HEK293 (cell line): ENCODE data around the gene MACC1.

Experiments used
- CTCF ChIP-seq: fragments of 450-650 bp; formaldehyde crosslinking; IDR thresholded peaks from 2 replicates; pipeline ENCODE4 v1.5.1; 2016; ENCODE audit warnings: missing biosample characterization, missing genetic modification characterization
- KLF16 ChIP-seq: fragments of 450-650 bp; formaldehyde crosslinking; IDR thresholded peaks from 2 replicates; pipeline ENCODE4 v1.5.1; 2017; ENCODE audit warnings: missing biosample characterization, missing genetic modification characterization
- PBX3 ChIP-seq: sonication (generic); formaldehyde crosslinking; IDR thresholded peaks from 2 replicates; pipeline ENCODE4 v1.8.1; 2022; ENCODE audit warnings: mild to moderate bottlenecking, moderate library complexity, missing genetic modification reagents
- REST ChIP-seq: fragments of 450-650 bp; formaldehyde crosslinking; IDR thresholded peaks from 2 replicates; pipeline ENCODE4 v1.5.1; 2016; ENCODE audit warnings: missing biosample characterization, missing genetic modification characterization
- SALL2 ChIP-seq: fragments of 450-650 bp; formaldehyde crosslinking; IDR thresholded peaks from 2 replicates; pipeline ENCODE4 v1.5.0; 2017; ENCODE audit warnings: missing biosample characterization, mild to moderate bottlenecking, missing genetic modification characterization, borderline replicate concordance
- SP3 ChIP-seq: fragments of 450-650 bp; formaldehyde crosslinking; IDR thresholded peaks from 2 replicates; pipeline ENCODE4 v1.5.1; 2016; ENCODE audit warnings: missing biosample characterization, missing genetic modification characterization
- TCF7L2 ChIP-seq: IDR thresholded peaks from 2 replicates; pipeline ENCODE4 v1.6.1; 2011; ENCODE audit warnings: low read depth, mild to moderate bottlenecking, inconsistent platforms, low read length, moderate library complexity, borderline replicate concordance
- ZBTB1 ChIP-seq: fragments of 450-650 bp; formaldehyde crosslinking; IDR thresholded peaks from 2 replicates; pipeline ENCODE4 v1.5.1; 2016; ENCODE audit warnings: missing biosample characterization, missing genetic modification characterization
- ZBTB21 ChIP-seq: fragments of 450-650 bp; formaldehyde crosslinking; IDR thresholded peaks from 2 replicates; pipeline ENCODE4 v1.5.1; 2017; ENCODE audit warnings: missing biosample characterization, missing genetic modification characterization
- ZNF274 ChIP-seq, 2 experiments: fragments of 200-500 bp in 1 of 2; fragments of 450-650 bp in 1 of 2; sonication (Bioruptor generic) in 1 of 2; formaldehyde crosslinking in 1 of 2; IDR thresholded peaks; 2 replicates each; pipeline versions ENCODE4 v1.5.1 to v1.6.1; 2014 to 2016; ENCODE audit warnings: borderline replicate concordance in 1 of 2, inconsistent platforms in 1 of 2, low read length in 1 of 2, missing biosample characterization in 1 of 2, missing genetic modification characterization in 1 of 2
- ZNF354C ChIP-seq: fragments of 450-650 bp; formaldehyde crosslinking; IDR thresholded peaks from 2 replicates; pipeline ENCODE4 v1.5.1; 2016; ENCODE audit warnings: missing biosample characterization, missing genetic modification characterization, low read depth, borderline replicate concordance

DNA sequence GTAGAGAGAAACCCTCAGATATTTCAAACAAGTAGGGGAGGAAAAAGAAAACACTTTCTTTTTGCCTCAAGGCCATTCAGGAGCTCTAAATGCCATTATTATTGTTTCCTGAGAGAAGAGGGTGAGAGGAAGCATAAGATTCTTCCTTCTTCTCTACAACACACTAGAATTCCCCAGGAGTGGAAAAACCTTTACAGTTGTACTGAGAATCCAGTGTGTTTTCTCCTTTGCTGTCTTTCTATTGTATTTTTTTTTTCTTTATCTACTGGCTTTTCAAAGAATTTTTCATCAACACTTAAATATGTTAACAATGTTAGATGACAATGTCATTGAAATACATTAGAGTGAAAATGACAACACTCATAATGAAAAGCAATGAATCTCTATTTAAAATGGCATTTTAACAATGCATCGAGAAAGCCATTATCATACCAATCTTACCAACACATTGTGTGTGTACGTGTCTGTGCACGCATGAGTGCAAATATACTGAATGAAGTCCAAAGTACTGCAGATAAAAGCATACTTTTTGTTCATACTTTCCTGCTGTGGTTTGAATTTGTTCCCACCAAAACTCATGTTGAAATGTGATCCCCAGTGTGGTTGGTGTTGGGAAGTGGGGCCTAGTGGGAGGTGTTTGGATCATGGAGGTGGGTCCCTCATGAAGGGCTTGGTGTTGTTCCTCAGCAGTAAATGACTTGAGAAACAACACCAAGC is 24.2 kb upstream of the MACC1 start:
- no peak for TF ChIP-seq TCF7L2
- peak; percentile 37; the same call in 1 of the 2 replicates for TF ChIP-seq ZBTB21 (tag by site-specific recombination)
- TF ChIP-seq PBX3 (CRISPR knock-in tag), result no peak
- TF ChIP-seq KLF16 (tag by site-specific recombination), result no peak
- no peak for TF ChIP-seq ZNF354C (tag by site-specific recombination)
- TF ChIP-seq ZBTB1 (tag by site-specific recombination), result no peak
- no peak for TF ChIP-seq SALL2
- no peak for TF ChIP-seq REST (tag by site-specific recombination)
- peak; percentile 44; the same call in 1 of the 2 replicates for TF ChIP-seq SP3 (tag by site-specific recombination)
- no peak for TF ChIP-seq ZNF274 (IDR thresholded peaks at IDR 0.05; ENCODE audit: low read length)
- TF ChIP-seq ZNF274 (tag by site-specific recombination; IDR thresholded peaks at IDR 0.05; ENCODE audit: borderline replicate concordance), result no peak
- TF ChIP-seq CTCF, result no peak
